NCI-H1092 (cell line): Measurements from ENCODE around the gene VPS35.

Experiments
- DNase-seq: peaks from one replicate; lab custom pipeline; 2025; lab: John Stamatoyannopoulos, UW

Gene VPS35

GRCh38 chr16:46612121-46612520 is 76.9 kb downstream of the VPS35 start:
- DNase-seq: no peak

- no peak for DNase-seq
These were observed 81.4 kb downstream of the VPS35 start for GRCh38 chr16:46607529-46607928.

GRCh38 chr16:46606231-46606630 is 82.7 kb downstream of the VPS35 start:
- no peak for DNase-seq
